Endothelial cell of umbilical vein (primary cell): ENCODE measurements around the gene PTPMT1. TPM values are rescaled to one million over a fixed set of nuclear protein-coding genes. Genes with fewer than 3 reads are reported as not detected.
A peak's percentile ranks its signal among the peaks of the same experiment; 100 is the strongest.

Experiments
- BruUV-seq: library from RNA; stranded (reverse); fragments of 400-500 nt; replicated peaks from 2 replicates; lab custom pipeline; 2021; lab: Mats Ljungman, UMichigan
- CTCF ChIA-PET: fragments of 300-600, 350-600 bp; sonication (Branson Sonifier 250); formaldehyde crosslinking; loops from one replicate; lab custom pipeline; 2021; ENCODE audit warnings: antibody characterized with exemption, inconsistent platforms; lab: Charles Lee
- POLR2A ChIA-PET: fragments of 300-600, 350-600 bp; sonication (Branson Sonifier 250); formaldehyde crosslinking; loops from one replicate; lab custom pipeline; 2021; ENCODE audit warnings: antibody characterized with exemption, inconsistent platforms; lab: Charles Lee
- DNase-seq: peaks from one replicate; pipeline ENCODE4 v3.0.0-alpha.2; 2011; ENCODE audit warnings: low read depth, low spot score
- FAIRE-seq: peaks from 2 replicates; lab custom pipeline; 2011; peaks lifted over from hg19 to GRCh38; lab: Jason Lieb, UNC
- H2AFZ ChIP-seq: 2 replicates; pipeline ENCODE4 v1.6.0; 2012; ENCODE audit warnings: low read depth, low read length, control low read depth, inconsistent platforms
- H3K27ac ChIP-seq: 2 replicates; pipeline ENCODE4 v1.5.1; 2011; ENCODE audit warnings: low read depth, mild to moderate bottlenecking, control low read depth, low read length, moderate library complexity; ENCODE audit not compliant: insufficient read depth
- H3K27me3 ChIP-seq, 2 experiments: 2 replicates each; pipeline versions ENCODE4 v1.6.0 to v1.6.1; 2011; ENCODE audit warnings: low read length in 2 of 2, mixed read lengths in 1 of 2; ENCODE audit not compliant: control insufficient read depth in 2 of 2, insufficient read depth in 2 of 2
- H3K36me3 ChIP-seq, 2 experiments: 2 replicates in 1 of 2; 3 replicates in 1 of 2; pipeline ENCODE4 v1.5.1; 2011; ENCODE audit warnings: low read length in 2 of 2, mild to moderate bottlenecking in 1 of 2, moderate library complexity in 1 of 2; ENCODE audit not compliant: control insufficient read depth in 2 of 2, insufficient read depth in 2 of 2; ENCODE audit errors: extremely low read depth in 1 of 2
- H3K4me1 ChIP-seq: 3 replicates; pipeline ENCODE4 v1.5.1; 2011; ENCODE audit warnings: mild to moderate bottlenecking, low read length; ENCODE audit not compliant: control insufficient read depth, insufficient read depth; ENCODE audit errors: extremely low read depth
- H3K4me2 ChIP-seq: 2 replicates; pipeline ENCODE4 v1.6.1; 2011; ENCODE audit warnings: low read length, control low read depth, mixed read lengths; ENCODE audit not compliant: insufficient read depth
- H3K4me3 ChIP-seq, 3 experiments: fragments of 200-600 bp in 1 of 3; sonication (generic), shearing (Covaris generic) in 1 of 3; replicated peaks in 1 of 3; 2 replicates each; pipeline ENCODE4 v1.5.1; 2011 to 2016; ENCODE audit warnings: control low read depth in 3 of 3, low read length in 3 of 3, mild to moderate bottlenecking in 2 of 3, inconsistent platforms in 1 of 3, low read depth in 1 of 3, moderate library complexity in 1 of 3; ENCODE audit not compliant: insufficient read depth in 1 of 3
- H3K79me2 ChIP-seq: 2 replicates; pipeline ENCODE4 v1.6.0; 2012; ENCODE audit warnings: low read length, inconsistent platforms; ENCODE audit not compliant: control insufficient read depth, insufficient read depth
- H3K9ac ChIP-seq: replicated peaks from 2 replicates; pipeline ENCODE3; 2011; ENCODE audit warnings: low read length, control low read depth; ENCODE audit not compliant: insufficient read depth; ENCODE audit errors: extremely low read depth
- H3K9me1 ChIP-seq: replicated peaks from 3 replicates; pipeline ENCODE4 v1.6.0; 2011; ENCODE audit warnings: mild to moderate bottlenecking, low read length; ENCODE audit not compliant: control insufficient read depth, insufficient read depth; ENCODE audit errors: extremely low read depth
- H3K9me3 ChIP-seq: replicated peaks from 2 replicates; pipeline ENCODE4 v1.5.1; 2012; ENCODE audit warnings: low read length, inconsistent platforms; ENCODE audit not compliant: control insufficient read depth, insufficient read depth
- H4K20me1 ChIP-seq: replicated peaks from 2 replicates; pipeline ENCODE3; 2011; ENCODE audit warnings: mild to moderate bottlenecking, low read length; ENCODE audit not compliant: control insufficient read depth, insufficient read depth; ENCODE audit errors: extremely low read depth
- CTCF ChIP-seq, 2 donors: IDR thresholded peaks; 1 replicate in 1 of 2; 2 replicates in 1 of 2; pipeline ENCODE4 v1.5.1; 2011; ENCODE audit warnings: low read length in 2 of 2, mild to moderate bottlenecking in 2 of 2, moderate library complexity in 2 of 2, control low read depth in 1 of 2, inconsistent platforms in 1 of 2, low read depth in 1 of 2; ENCODE audit not compliant: insufficient read depth in 1 of 2; ENCODE audit errors: extremely low read depth in 1 of 2
- EZH2 ChIP-seq: IDR thresholded peaks from 2 replicates; pipeline ENCODE4 v1.6.1; 2012; ENCODE audit warnings: borderline replicate concordance, low read depth, mild to moderate bottlenecking, moderate library complexity, low read length, inconsistent platforms; ENCODE audit not compliant: severe bottlenecking
- FOS ChIP-seq: IDR thresholded peaks from 2 replicates; pipeline ENCODE4 v1.6.1; 2011; ENCODE audit warnings: mild to moderate bottlenecking, low read length, moderate library complexity, borderline replicate concordance; ENCODE audit not compliant: insufficient read depth
- GATA2 ChIP-seq: IDR thresholded peaks from 2 replicates; pipeline ENCODE4 v1.7.0; 2011; ENCODE audit warnings: low read depth, mild to moderate bottlenecking, moderate library complexity, mixed read lengths, low read length; ENCODE audit not compliant: insufficient read length, insufficient read depth
- JUN ChIP-seq: IDR thresholded peaks from 2 replicates; pipeline ENCODE4 v1.6.1; 2011; ENCODE audit warnings: borderline replicate concordance, low read depth; ENCODE audit not compliant: insufficient read length, insufficient read depth
- MAX ChIP-seq: IDR thresholded peaks from 2 replicates; pipeline ENCODE4 v1.6.1; 2011; ENCODE audit not compliant: insufficient read depth, insufficient read length
- MYC ChIP-seq: IDR thresholded peaks from one replicate; pipeline ENCODE4 v1.6.1; 2011; ENCODE audit warnings: mild to moderate bottlenecking, low read depth, low read length
- POLR2A ChIP-seq: IDR thresholded peaks from 2 replicates; pipeline ENCODE4 v1.6.1; 2012; ENCODE audit warnings: low read depth, mild to moderate bottlenecking, control low read depth, low read length
- POLR2AphosphoS5 ChIP-seq: IDR thresholded peaks from 2 replicates; pipeline ENCODE4 v1.6.1; 2012; ENCODE audit warnings: low read depth, mild to moderate bottlenecking, control low read depth, low read length, moderate library complexity; ENCODE audit not compliant: insufficient read depth
- dilution Hi-C: fragments of 300-500 bp; cut with MboI; formaldehyde crosslinking; loops from one replicate; pipeline ENCODE4 v1.15.0; 2019; ENCODE audit warnings: low sequenced_read_pairs; ENCODE audit not compliant: extremely low pct_ligation_motif_present
- intact Hi-C: fragments of 100-400 bp; cut with micrococcal nuclease; formaldehyde crosslinking; loops from one replicate; pipeline ENCODE4 v1.10.0; 2022
- polyA plus RNA-seq, 4 experiments: library from polyadenylated mRNA; depleted of rRNA in 3 of 4; stranded (reverse) in 3 of 4; unstranded in 1 of 4; fragments of >200 nt; gene quantifications; 2 replicates each; pipeline versions ENCODE4 v1.2.1 to v1.2.3, GENCODE V29; 2011 to 2012; ENCODE audit warnings: missing spikeins in 1 of 4
- total RNA-seq: library from RNA; stranded (reverse); gene quantifications from 2 replicates; pipeline ENCODE4 v1.2.3, GENCODE V29; 2021

The PTPMT1 gene
- total and polyA plus RNA-seq, 2 donors (not counting 3 experiments of a cell fraction or from before 2014, with no cell fraction given) = 44.6 to 83.1 TPM

GRCh38 chr11:47538741-47539565 is 26.4 kb upstream of the PTPMT1 start:
- Histone ChIP-seq H3K27ac (peak overlapping the region; percentile 58), H3K4me2 (peak overlapping the region; percentile 85), H3K9me1 (no peaks in the 10 kb centered on the region), H3K9ac (no peak overlapping the region), H3K79me2 (peaks cover 95% of the 10 kb centered on the region), H2AFZ (no peak overlapping the region), H3K4me3 (no peak overlapping the region), H3K4me1 (peaks cover 27% of the 10 kb centered on the region), H3K27me3 (no peaks in the 10 kb centered on the region), H4K20me1 (peaks cover 13% of the 10 kb centered on the region), H3K36me3 (no peaks in the 10 kb centered on the region), H3K9me3 (no peaks in the 10 kb centered on the region)
- intact Hi-C loops (loop anchor here (2.0 kb wide), 2 partner anchors 14 kb away; partner anchors contain the start of gene CELF1), dilution Hi-C loops (no loop called here)
- FAIRE-seq (no peak), DNase-seq (peak; percentile 81)
- no peak for TF ChIP-seq FOS
- no peak for TF ChIP-seq CTCF (IDR thresholded peaks at IDR 0.05; ENCODE audit: extremely low read depth in 1 of 2, insufficient read depth in 1 of 2, low read depth in 1 of 2, low read length in 2 of 2)
- no peak for TF ChIP-seq POLR2AphosphoS5
- TF ChIP-seq MYC = no peak
- TF ChIP-seq GATA2 = no peak
- no peak for TF ChIP-seq JUN
- TF ChIP-seq POLR2A = no peak
- no peak for TF ChIP-seq MAX
- no peak for TF ChIP-seq EZH2
- ChIA-PET CTCF (interaction anchor here (0.6 to 4.9 kb wide), 8 partner anchors 10 to 73 kb away, joined by 3 to 41 read pairs (median 4); partner anchors contain the start of gene CELF1), POLR2A (no interaction called here)
- BruUV-seq = no TSS peak
